Mesangial cell (primary cell): ENCODE results near the gene TDG. TPM values are rescaled to one million over a fixed set of nuclear protein-coding genes. Genes with fewer than 3 reads are reported as not detected.

Source experiments
- total RNA-seq: library from RNA; depleted of rRNA; stranded (reverse); fragments of >200 nt; gene quantifications from 2 replicates; pipeline ENCODE4 v1.2.3, GENCODE V29; 2015

The TDG gene
- 19.6 and 19.7 TPM in 2 replicates for total RNA-seq

DNA sequence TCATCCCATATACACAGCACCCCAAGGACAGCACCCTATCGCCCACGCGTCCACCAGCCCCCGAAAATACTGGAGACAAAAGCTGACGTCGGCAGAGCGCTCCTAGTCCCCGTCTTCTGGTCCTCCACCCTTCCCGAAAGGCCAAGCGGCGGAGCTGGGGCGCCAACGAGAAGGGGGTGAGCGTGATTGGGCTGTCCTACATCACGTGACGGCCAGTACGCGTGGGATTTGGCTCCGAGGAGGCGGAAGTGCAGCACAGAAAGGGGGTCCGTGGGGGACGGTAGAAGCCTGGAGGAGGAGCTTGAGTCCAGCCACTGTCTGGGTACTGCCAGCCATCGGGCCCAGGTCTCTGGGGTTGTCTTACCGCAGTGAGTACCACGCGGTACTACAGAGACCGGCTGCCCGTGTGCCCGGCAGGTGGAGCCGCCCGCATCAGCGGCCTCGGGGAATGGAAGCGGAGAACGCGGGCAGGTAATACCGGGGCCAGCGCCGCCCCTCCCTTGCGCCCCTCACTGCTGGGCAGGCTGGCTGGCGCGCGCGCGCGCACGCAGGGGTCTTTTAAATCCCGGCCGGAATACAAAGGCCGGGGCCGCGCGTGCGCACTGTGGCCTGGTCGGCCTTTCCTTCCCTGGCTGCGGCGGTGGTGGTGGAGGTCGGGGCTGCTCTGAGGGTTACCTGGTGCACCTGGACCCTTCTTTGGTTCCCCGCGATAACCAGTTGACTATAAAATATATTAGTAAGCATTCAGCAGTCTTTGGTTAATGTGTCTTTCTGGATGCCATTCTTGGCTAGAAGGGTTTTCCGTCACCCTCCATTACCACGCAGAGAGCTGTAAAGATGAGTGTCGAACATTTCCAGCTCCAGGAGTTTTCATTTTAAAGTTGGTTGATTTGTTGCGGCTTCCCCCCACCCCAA lies at the start of gene TDG:
TSS of gene TDG (plus strand) at position 283 of the 915 bp plus-strand sequence. CDS start at position 449, 166 bp downstream.

GRCh38 chr12:103930034-103930786 lies 35.5 kb upstream of the TDG start, which contains the start of gene HSP90B1:
TSS of gene HSP90B1 (plus strand) at chr12:103930410. CDS start at chr12:103930516, 106 bp downstream.

Other genes starting within 250 kb of the TDG start
- 10.6 and 16.1 TPM in 2 replicates for gene NT5DC3, start 124.6 kb upstream of the TDG start, total RNA-seq
- gene HSP90B1, start 35.5 kb upstream of the TDG start, total RNA-seq: 161 and 336 TPM in 2 replicates
- 2.1 and 10.9 TPM in 2 replicates for gene GLT8D2, start 84.3 kb downstream of the TDG start, total RNA-seq
- 4.6 and 6.8 TPM in 2 replicates for gene HCFC2, start 98.7 kb downstream of the TDG start, total RNA-seq
- 9.4 and 10.9 TPM in 2 replicates for gene NFYB, start 172.3 kb downstream of the TDG start, total RNA-seq
- 57.7 and 108 TPM in 2 replicates for gene TXNRD1, start 249.9 kb downstream of the TDG start, total RNA-seq